ENCODE data around the gene QSOX1. TPM values are rescaled to one million over a fixed set of nuclear protein-coding genes. Genes with fewer than 3 reads are reported as not detected.

The QSOX1 gene
- total and polyA plus RNA-seq, 9 of the 15 experiments (the other 6 are each of a cell fraction or from before 2014, with no cell fraction given) = 4.0 to 53.1 (median 15.0) TPM

- POLR2A ChIA-PET = interaction anchor here (0.7 to 1.4 kb wide), 4 partner anchors 10 to 537 kb away, joined by 3 read pairs; no protein-coding TSS in a partner anchor
- no peak overlapping the region for H2AFZ ChIP-seq (ENCODE audit: low read depth, low read length)
- no peaks in the 10 kb centered on the region for H3K9me3 ChIP-seq (replicated peaks; ENCODE audit: control insufficient read depth, insufficient read depth, low read depth, low read length)
- CTCF ChIA-PET (ENCODE audit: low intra/inter-chr PET ratio) = interaction anchor here (0.7 kb wide), 1 partner anchor 8 kb away, joined by 5 read pairs; no protein-coding TSS in a partner anchor
- in situ Hi-C loops (cut with MboI) (no loop called here), intact Hi-C loops (cut with micrococcal nuclease) (loop anchor here (5.0 kb wide), 1 partner anchor 535 kb away; no protein-coding TSS in a partner anchor)
- H3K9ac ChIP-seq (ENCODE audit: insufficient read depth in 1 of 2, low read depth in 2 of 2, low read length in 2 of 2) = no peak overlapping the region
- no peaks in the 10 kb centered on the region for H4K20me1 ChIP-seq (replicated peaks; ENCODE audit: control insufficient read depth, insufficient read depth, low read length)
- under 1% methylated on average over 8 of the region's 8 CpGs for WGBS (ENCODE audit: insufficient coverage, low coverage, missing lambda C conversion rate)
- TF ChIP-seq MTA1 (IDR thresholded peaks at IDR 0.05; ENCODE audit: borderline replicate concordance) (no peak), MIER1 (IDR thresholded peaks at IDR 0.05; ENCODE audit: low read depth) (peak; percentile 92), KDM1A (IDR thresholded peaks at IDR 0.05) (peak in 1 of 2 experiments; percentile 88; a peak in 1 of 4 replicates), EHMT2 (IDR thresholded peaks at IDR 0.05) (peak; percentile 97), L3MBTL2 (IDR thresholded peaks at IDR 0.05) (no peak), REST (IDR thresholded peaks at IDR 0.05; ENCODE audit: borderline replicate concordance) (peak; percentile 97), REST (CRISPR knock-in tag; IDR thresholded peaks at IDR 0.05; ENCODE audit: low read depth) (peak; percentile 86), LEF1 (IDR thresholded peaks at IDR 0.05) (no peak), DDX20 (tag; IDR thresholded peaks at IDR 0.05; ENCODE audit: low read depth) (no peak), ZNF121 (CRISPR knock-in tag; conservative IDR thresholded peaks at IDR 0.05) (peak; percentile 47), PCBP1 (IDR thresholded peaks at IDR 0.05; ENCODE audit: low read depth, low read length, poor library complexity, severe bottlenecking) (no peak), LCOR (CRISPR knock-in tag; IDR thresholded peaks at IDR 0.05) (no peak), NFRKB (IDR thresholded peaks at IDR 0.05; ENCODE audit: low read depth) (0 out of 2 replicates have a peak, but pooled peaks have one; percentile 14)
- H3K27me3 ChIP-seq (ENCODE audit: control insufficient read depth in 2 of 2, insufficient read depth in 2 of 2, low read length in 2 of 2) = peaks cover 37 to 43% of the 10 kb centered on the region in 2 experiments
- ATAC-seq (peak; percentile 59), FAIRE-seq (peak; percentile 61), DNase-seq (ENCODE audit: extremely low read depth in 1 of 4, low spot score in 3 of 4) (peak in 3 of 4 experiments; percentile 42 to 49 (median 45))
- H3K4me3 ChIP-seq = no peak overlapping the region
- no peaks in the 10 kb centered on the region for H3K4me1 ChIP-seq (replicated peaks in 1 of 2; ENCODE audit: control insufficient read depth in 2 of 2, insufficient read depth in 2 of 2, low read length in 2 of 2)
- no TSS peak for BruUV-seq (replicated peaks)
- H3K79me2 ChIP-seq (ENCODE audit: control insufficient read depth, insufficient read depth, low read length) = no peaks in the 10 kb centered on the region
- H3K27ac ChIP-seq (ENCODE audit: extremely low read depth, low read depth, low read length) = no peak overlapping the region
- no peaks in the 10 kb centered on the region for H3K9me1 ChIP-seq (ENCODE audit: control insufficient read depth, insufficient read depth, low read length)
- H3K36me3 ChIP-seq (ENCODE audit: control insufficient read depth, insufficient read depth, low read length) = no peaks in the 10 kb centered on the region
- no peak overlapping the region for H3K4me2 ChIP-seq (ENCODE audit: insufficient read depth, low read length)
Measured at GRCh38 chr1:180241716-180242544, 87.3 kb downstream of the QSOX1 start.

Data from K562 (cell line).